ENCODE measurements around the gene APOA1.
"Not testable (repeated sequence)": the region's sequence is repeated elsewhere in the genome, so short reads cannot be mapped to it uniquely, and the experiment has no call there.

APOA1 gene

DNA sequence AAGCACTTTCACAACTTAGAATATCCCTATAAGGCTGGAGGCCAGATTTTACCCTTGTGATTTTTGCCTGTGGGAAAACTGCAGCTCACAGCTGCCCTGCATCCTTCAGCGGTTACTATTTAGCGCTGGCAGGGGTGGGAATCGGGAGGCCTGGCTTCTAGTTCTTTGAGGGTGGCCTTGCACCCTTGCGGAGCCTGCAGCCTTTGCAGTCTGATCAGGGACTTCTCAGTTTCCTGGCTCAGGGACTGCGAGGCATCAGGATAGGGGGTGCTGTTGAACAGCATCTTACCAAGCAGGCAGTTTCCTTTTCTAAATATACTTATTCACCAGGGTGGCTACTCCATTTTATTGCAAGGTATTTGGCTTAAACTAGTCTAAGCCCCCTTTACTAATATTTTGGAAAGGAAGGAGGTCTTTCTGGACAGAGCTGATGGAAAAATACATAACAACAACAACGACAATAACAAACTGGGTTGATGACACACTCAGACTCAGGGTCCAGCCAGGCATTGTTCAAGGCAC, 2.9 kb upstream of the APOA1 start:
- DNase-seq (ENCODE audit: insufficient read length, low spot score): no peak
- no peak for TF ChIP-seq PAX5 (IDR thresholded peaks at IDR 0.05; ENCODE audit: insufficient read depth, low read length, severe bottlenecking)
- TF ChIP-seq SPI1 (IDR thresholded peaks at IDR 0.05; ENCODE audit: low read depth, low read length): no peak
- no peak for TF ChIP-seq TAF1 (IDR thresholded peaks at IDR 0.05; ENCODE audit: low read depth, low read length)
- TF ChIP-seq POU2F2 (IDR thresholded peaks at IDR 0.05; ENCODE audit: low read depth, low read length): no peak
- no peak for TF ChIP-seq POLR2A (IDR thresholded peaks at IDR 0.05; ENCODE audit: low read depth, low read length)
- no peak for TF ChIP-seq POLR2AphosphoS5 (IDR thresholded peaks at IDR 0.05; ENCODE audit: low read depth, low read length)
- no peak for FAIRE-seq

DNA sequence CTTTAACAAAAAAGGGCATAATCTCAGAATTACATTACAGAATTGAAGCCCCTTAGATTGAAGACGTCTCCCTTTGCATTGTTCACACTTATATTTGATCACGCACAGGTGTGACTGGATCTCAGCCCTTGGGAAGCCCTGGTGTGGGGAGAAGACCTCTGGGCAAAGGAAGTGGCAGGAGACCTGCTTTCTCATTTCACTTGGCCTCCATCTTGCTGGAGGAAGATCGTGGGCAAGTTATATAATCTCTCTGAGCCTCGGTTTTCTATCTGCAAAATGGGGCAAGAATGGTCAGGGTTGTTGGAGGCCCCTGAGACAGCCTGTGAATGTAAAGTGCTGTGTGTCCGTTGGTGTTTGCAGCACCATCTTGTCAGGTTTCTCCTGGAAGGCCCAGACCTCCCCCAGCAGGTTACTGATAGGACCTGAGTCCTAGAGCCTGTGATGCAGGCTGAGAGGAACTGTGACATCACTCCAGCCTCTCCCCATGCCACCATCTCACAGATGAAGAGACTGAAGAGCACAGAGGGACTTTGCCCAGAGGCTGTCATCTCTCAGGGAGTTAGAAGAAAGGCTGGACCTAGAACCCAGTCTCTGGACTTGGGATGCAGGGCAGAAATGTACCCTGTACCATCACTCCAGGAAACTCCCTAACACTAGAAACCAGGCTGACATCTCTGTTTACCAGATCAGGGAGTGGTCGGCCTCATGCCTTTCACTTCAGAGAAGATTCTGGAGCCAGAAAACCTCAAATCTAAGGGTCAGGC, 1.1 kb upstream of the APOA1 start:
- FAIRE-seq: no peak
- TF ChIP-seq POLR2AphosphoS5 (IDR thresholded peaks at IDR 0.05; ENCODE audit: low read depth, low read length) (no peak), POU2F2 (IDR thresholded peaks at IDR 0.05; ENCODE audit: low read depth, low read length) (no peak), SPI1 (IDR thresholded peaks at IDR 0.05; ENCODE audit: low read depth, low read length) (no peak), TAF1 (IDR thresholded peaks at IDR 0.05; ENCODE audit: low read depth, low read length) (no peak), PAX5 (IDR thresholded peaks at IDR 0.05; ENCODE audit: insufficient read depth, low read length, severe bottlenecking) (no peak), POLR2A (IDR thresholded peaks at IDR 0.05; ENCODE audit: low read depth, low read length) (no peak)
- DNase-seq (ENCODE audit: insufficient read length, low spot score): no peak

DNA sequence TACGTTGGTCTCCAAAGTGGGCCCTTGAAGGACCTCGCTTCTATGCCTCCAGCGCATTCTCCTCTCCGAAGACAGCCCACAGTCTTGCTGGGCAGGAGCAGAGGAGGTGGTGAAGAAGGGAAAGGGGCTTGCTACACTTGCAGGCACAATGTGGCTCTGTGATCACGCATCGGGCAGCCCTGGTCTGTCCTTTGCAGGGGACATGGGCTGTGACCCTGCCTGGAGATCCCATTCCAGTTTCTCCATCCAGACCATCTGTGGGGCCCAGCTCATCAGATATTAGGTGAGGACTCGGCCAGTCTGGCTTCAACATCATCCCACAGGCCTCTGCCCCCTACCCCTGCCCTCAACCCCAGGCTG, 810 bp downstream of the APOA1 start:
- DNase-seq (ENCODE audit: insufficient read length, low spot score) (no peak), FAIRE-seq (no peak)
- TF ChIP-seq PAX5 (IDR thresholded peaks at IDR 0.05; ENCODE audit: insufficient read depth, low read length, severe bottlenecking) (no peak), POU2F2 (IDR thresholded peaks at IDR 0.05; ENCODE audit: low read depth, low read length) (no peak), TAF1 (IDR thresholded peaks at IDR 0.05; ENCODE audit: low read depth, low read length) (no peak), SPI1 (IDR thresholded peaks at IDR 0.05; ENCODE audit: low read depth, low read length) (no peak), POLR2AphosphoS5 (IDR thresholded peaks at IDR 0.05; ENCODE audit: low read depth, low read length) (no peak), POLR2A (IDR thresholded peaks at IDR 0.05; ENCODE audit: low read depth, low read length) (no peak)

DNA sequence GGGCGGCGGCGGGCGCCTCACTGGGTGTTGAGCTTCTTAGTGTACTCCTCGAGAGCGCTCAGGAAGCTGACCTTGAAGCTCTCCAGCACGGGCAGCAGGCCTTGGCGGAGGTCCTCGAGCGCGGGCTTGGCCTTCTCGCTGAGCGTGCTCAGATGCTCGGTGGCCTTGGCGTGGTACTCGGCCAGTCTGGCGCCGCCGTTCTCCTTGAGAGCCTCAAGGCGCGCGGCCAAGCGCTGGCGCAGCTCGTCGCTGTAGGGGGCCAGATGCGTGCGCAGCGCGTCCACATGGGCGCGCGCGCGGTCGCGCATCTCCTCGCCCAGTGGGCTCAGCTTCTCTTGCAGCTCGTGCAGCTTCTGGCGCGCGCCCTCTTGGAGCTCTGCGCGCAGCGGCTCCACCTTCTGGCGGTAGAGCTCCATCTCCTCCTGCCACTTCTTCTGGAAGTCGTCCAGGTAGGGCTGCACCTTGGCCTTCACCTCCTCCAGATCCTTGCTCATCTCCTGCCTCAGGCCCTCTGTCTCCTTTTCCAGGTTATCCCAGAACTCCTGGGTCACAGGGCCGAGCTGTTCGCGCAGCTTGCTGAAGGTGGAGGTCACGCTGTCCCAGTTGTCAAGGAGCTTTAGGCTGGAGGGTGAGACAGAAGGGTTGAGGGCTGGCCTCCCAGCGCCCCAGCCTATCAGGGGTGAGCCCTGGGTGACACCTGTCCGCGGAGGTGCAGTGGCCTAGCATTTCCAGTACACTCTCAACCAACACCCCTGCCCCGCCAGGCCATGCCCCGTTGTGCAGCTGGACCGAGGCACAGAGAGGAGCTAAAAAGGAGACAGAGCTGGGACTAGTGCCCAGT, 1.4 kb downstream of the APOA1 start:
- FAIRE-seq (peak; percentile 99), DNase-seq (ENCODE audit: insufficient read length, low spot score) (peak; percentile 95)
- TF ChIP-seq SPI1 (IDR thresholded peaks at IDR 0.05; ENCODE audit: low read depth, low read length) (no peak), TAF1 (IDR thresholded peaks at IDR 0.05; ENCODE audit: low read depth, low read length) (no peak), POU2F2 (IDR thresholded peaks at IDR 0.05; ENCODE audit: low read depth, low read length) (no peak), PAX5 (IDR thresholded peaks at IDR 0.05; ENCODE audit: insufficient read depth, low read length, severe bottlenecking) (peak; percentile 50), POLR2A (IDR thresholded peaks at IDR 0.05; ENCODE audit: low read depth, low read length) (no peak), POLR2AphosphoS5 (IDR thresholded peaks at IDR 0.05; ENCODE audit: low read depth, low read length) (no peak)

DNA sequence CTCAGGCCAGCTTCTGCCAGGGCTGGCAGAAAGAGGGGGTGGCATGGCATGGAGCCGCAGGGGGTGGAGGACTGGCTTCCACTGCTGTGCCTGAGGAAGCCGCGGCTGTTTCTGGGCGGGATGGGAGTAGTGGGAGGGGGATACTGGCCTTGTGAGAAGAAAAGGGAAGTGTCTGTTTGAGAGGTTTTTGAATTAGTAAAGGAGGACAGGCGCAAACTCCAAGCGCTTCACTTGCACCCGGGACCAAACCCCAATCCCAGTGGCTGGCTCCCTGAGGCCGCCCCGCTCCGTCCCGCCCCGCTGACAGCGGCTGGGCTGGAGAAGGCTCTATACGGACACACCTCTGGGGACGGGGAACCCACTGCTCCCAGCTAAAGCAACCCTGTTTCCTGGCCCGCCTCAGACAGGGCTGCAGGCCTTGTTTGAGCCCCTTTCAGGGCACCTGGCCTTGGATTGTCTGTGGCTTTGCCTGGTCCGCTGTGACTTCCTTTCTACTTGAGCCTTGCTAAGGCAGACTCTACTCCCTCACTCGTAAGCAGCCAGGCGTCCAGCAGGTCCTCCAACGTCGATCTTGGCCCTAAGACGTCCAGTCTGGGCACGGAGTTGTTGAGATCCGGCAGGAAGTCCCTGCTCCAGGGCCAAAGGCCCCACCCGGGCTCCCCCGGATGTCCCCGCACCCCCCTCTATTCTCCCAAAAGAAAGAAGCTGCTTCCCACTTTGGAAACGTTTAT, 2.2 kb downstream of the APOA1 start:
- FAIRE-seq: peak; percentile 41
- DNase-seq (ENCODE audit: insufficient read length, low spot score): peak; percentile 39
- no peak for TF ChIP-seq POLR2AphosphoS5 (IDR thresholded peaks at IDR 0.05; ENCODE audit: low read depth, low read length)
- TF ChIP-seq TAF1 (IDR thresholded peaks at IDR 0.05; ENCODE audit: low read depth, low read length): no peak
- TF ChIP-seq PAX5 (IDR thresholded peaks at IDR 0.05; ENCODE audit: insufficient read depth, low read length, severe bottlenecking): no peak
- peak; percentile 33; the same call in 1 of the 2 replicates for TF ChIP-seq SPI1 (IDR thresholded peaks at IDR 0.05; ENCODE audit: low read depth, low read length)

DNA sequence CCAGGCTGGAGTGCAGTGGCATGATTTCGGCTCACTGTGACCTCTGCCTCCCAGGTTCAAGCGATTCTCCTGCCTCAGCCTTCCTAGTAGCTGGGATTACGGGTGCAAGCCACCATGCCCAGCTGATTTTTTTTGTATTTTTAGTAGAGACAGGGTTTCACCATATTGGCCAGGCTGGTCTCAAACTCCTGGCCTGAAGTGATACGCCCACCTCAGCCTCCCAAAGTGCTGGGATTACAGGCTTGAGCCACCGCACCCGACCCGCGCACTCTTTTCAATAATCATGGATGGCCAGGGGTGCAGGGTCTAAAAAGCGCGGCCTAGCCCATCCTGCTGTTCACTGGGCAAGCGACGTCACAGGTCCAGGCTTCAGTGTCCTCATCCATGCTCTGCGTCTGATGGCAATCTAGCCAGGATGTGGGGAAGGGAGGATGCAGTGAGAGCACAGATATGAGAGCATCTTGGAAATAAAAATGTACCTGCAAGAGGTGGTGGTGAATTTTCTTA, 2.8 kb downstream of the APOA1 start:
- not testable (repeated sequence) for FAIRE-seq; DNase-seq (ENCODE audit: insufficient read length, low spot score)

DNA sequence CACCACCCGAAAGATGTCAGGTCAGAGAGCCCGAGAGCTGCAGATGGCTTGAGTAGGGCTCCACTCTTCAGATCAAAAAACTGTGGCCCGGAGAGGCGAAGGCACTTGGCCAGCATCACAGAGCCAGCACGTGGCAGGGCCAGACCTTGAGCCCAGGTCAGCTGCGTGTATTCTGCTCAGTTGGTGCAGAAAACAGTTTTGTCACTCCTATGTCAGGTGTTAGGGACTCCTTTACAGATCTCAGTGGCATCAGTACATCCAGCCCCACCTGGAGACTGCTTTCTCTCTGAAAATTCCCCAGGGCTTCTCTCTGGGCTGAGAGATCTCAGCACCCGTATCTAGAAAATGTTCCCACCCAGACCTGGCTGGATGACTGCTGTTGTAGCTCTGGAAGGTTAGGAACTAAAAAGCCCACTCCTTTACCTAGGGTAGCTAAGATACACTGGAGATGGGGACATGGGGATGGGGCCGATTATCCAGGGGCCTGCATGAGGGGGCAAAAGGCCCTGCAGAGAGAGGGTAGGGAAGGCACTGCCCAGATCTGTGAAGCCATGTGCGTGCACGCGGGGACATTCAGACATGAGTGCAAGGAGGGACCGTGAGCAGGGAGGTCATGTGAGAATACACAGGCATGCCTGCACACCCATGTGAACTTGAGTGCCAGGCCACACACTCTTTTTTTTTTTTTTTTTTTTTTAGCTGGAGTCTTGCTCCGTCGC, 3.4 kb downstream of the APOA1 start:
- DNase-seq (ENCODE audit: insufficient read length, low spot score) (no peak), FAIRE-seq (no peak)
- TF ChIP-seq TAF1 (IDR thresholded peaks at IDR 0.05; ENCODE audit: low read depth, low read length): no peak
- TF ChIP-seq POLR2A (IDR thresholded peaks at IDR 0.05; ENCODE audit: low read depth, low read length): no peak
- no peak for TF ChIP-seq SPI1 (IDR thresholded peaks at IDR 0.05; ENCODE audit: low read depth, low read length)
- no peak for TF ChIP-seq PAX5 (IDR thresholded peaks at IDR 0.05; ENCODE audit: insufficient read depth, low read length, severe bottlenecking)
- TF ChIP-seq POLR2AphosphoS5 (IDR thresholded peaks at IDR 0.05; ENCODE audit: low read depth, low read length): no peak
- TF ChIP-seq POU2F2 (IDR thresholded peaks at IDR 0.05; ENCODE audit: low read depth, low read length): no peak

DNA sequence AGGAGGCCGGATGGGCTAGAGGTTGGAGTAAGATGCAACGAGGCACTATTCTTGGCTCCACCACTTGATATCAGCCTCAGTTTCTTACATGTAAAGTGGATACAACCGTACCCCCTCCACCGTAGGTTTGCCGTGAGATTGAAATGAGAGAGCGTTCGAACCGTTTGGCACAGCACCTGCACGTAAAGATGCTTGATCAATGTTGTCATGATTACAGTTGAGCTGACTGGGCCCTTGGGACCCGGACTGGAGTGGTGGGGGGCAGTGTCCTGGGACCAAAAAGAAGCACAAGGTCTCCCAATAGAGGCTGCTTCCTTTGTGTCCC, 4.0 kb downstream of the APOA1 start:
- TF ChIP-seq POLR2A (IDR thresholded peaks at IDR 0.05; ENCODE audit: low read depth, low read length) (no peak), PAX5 (IDR thresholded peaks at IDR 0.05; ENCODE audit: insufficient read depth, low read length, severe bottlenecking) (no peak), POU2F2 (IDR thresholded peaks at IDR 0.05; ENCODE audit: low read depth, low read length) (no peak), TAF1 (IDR thresholded peaks at IDR 0.05; ENCODE audit: low read depth, low read length) (no peak), POLR2AphosphoS5 (IDR thresholded peaks at IDR 0.05; ENCODE audit: low read depth, low read length) (no peak), SPI1 (IDR thresholded peaks at IDR 0.05; ENCODE audit: low read depth, low read length) (no peak)
- FAIRE-seq (no peak), DNase-seq (ENCODE audit: insufficient read length, low spot score) (no peak)

All from GM12891 (cell line).